ENCODE data around the gene ACBD4. TPM values are rescaled to one million over a fixed set of nuclear protein-coding genes. Genes with fewer than 3 reads are reported as not detected.

ACBD4 gene
- total and polyA plus RNA-seq, 2 of the 13 experiments (the other 11 are each of a cell fraction or from before 2014, with no cell fraction given): 16.1 to 26.9 TPM

GRCh38 chr17:45149669-45150664 is 14.5 kb downstream of the ACBD4 start:
- H3K9ac ChIP-seq (ENCODE audit: insufficient read depth, low read depth, low read length): peak overlapping the region; percentile 85
- peak overlapping the region; percentile 95 for H3K4me2 ChIP-seq (ENCODE audit: low read depth, low read length)
- CTCF ChIA-PET (ENCODE audit: low intra/inter-chr PET ratio, low total read pairs): interaction anchor here (1.2 to 8.5 kb wide), 5 partner anchors 9 to 47 kb away, joined by 4 to 130 read pairs (median 10); partner anchors contain the start of genes ACBD4 and HEXIM2
- DNase-seq (ENCODE audit: low spot score) (no peak), ATAC-seq (peak; percentile 7), FAIRE-seq (no peak)
- H3K27me3 ChIP-seq (ENCODE audit: control insufficient read depth in 1 of 2, insufficient read depth in 2 of 2, low read length in 2 of 2): no peaks in the 10 kb centered on the region; a peak in 2 of 5 replicates
- no peaks in the 10 kb centered on the region for H3K9me3 ChIP-seq (ENCODE audit: low read length)
- no TSS peak for BruUV-seq (replicated peaks)
- peak overlapping the region; percentile 97 to 98 (median 97) for H3K4me3 ChIP-seq (replicated peaks in 1 of 3; ENCODE audit: insufficient read depth in 1 of 3, low read depth in 2 of 3, low read length in 3 of 3)
- H2AFZ ChIP-seq (ENCODE audit: low read length): no peak overlapping the region
- in situ Hi-C loops (cut with HindIII; ENCODE audit: extremely low pct_ligation_motif_present, low pct_unique_long_range_greater_than_20kb): loop anchor here (5.0 kb wide), 2 partner anchors 47 to 97 kb away; no protein-coding TSS in a partner anchor
- WGBS (ENCODE audit: low lambda C conversion rate): 1% methylated on average over 56 of the region's 56 CpGs
- POLR2A ChIA-PET: interaction anchor here (0.6 to 19.8 kb wide), 28 partner anchors 12 to 369 kb away, joined by 3 to 2487 read pairs (median 13); partner anchors contain the start of genes ACBD4, HEXIM2, MAP3K14 and NMT1
- intact Hi-C loops (cut with micrococcal nuclease; ENCODE audit: unreplicated experiment): loop anchor here (1.0 kb wide), 1 partner anchor 47 kb away; no protein-coding TSS in a partner anchor
- peaks cover 24% of the 10 kb centered on the region for H3K4me1 ChIP-seq (ENCODE audit: insufficient read depth, low read length)
- H3K79me2 ChIP-seq (ENCODE audit: insufficient read depth, low read length): peaks cover 36% of the 10 kb centered on the region
- peak overlapping the region; percentile 69 for H3K27ac ChIP-seq (ENCODE audit: extremely low read length, insufficient read depth, low read length)
- no peaks in the 10 kb centered on the region; a peak in 1 of 5 replicates for H3K36me3 ChIP-seq (replicated peaks in 1 of 2; ENCODE audit: control insufficient read depth in 1 of 2, insufficient read depth in 2 of 2, low read length in 2 of 2)
- H4K20me1 ChIP-seq (ENCODE audit: insufficient read depth, low read length): peaks cover 35% of the 10 kb centered on the region
- peak; percentile 68 for TF ChIP-seq ZNF292 (CRISPR knock-in tag; IDR thresholded peaks at IDR 0.05; ENCODE audit: borderline replicate concordance, low read depth)
- TF ChIP-seq IRX3 (CRISPR knock-in tag; IDR thresholded peaks at IDR 0.05; ENCODE audit: borderline replicate concordance, low read depth): no peak
- no peak for TF ChIP-seq SMAD1 (CRISPR knock-in tag; IDR thresholded peaks at IDR 0.05; ENCODE audit: borderline replicate concordance, low read depth)
- peak; percentile 40 for TF ChIP-seq RARA (CRISPR knock-in tag; IDR thresholded peaks at IDR 0.05)
- 0 out of 2 replicates have a peak, but pooled peaks have one; percentile 18 for TF ChIP-seq KDM4B (CRISPR knock-in tag; IDR thresholded peaks at IDR 0.05)
- no peak for TF ChIP-seq ARNTL (CRISPR knock-in tag; IDR thresholded peaks at IDR 0.05)
- no peak for TF ChIP-seq LCORL (IDR thresholded peaks at IDR 0.05)
- no peak for TF ChIP-seq LCORL (CRISPR knock-in tag; IDR thresholded peaks at IDR 0.05)
- no peak for TF ChIP-seq GMEB2 (CRISPR knock-in tag; IDR thresholded peaks at IDR 0.05; ENCODE audit: low read depth)
- TF ChIP-seq NRL (CRISPR knock-in tag; IDR thresholded peaks at IDR 0.05; ENCODE audit: borderline replicate concordance): no peak; the same call in 1 of the 2 replicates
- TF ChIP-seq ZHX1 (CRISPR knock-in tag; IDR thresholded peaks at IDR 0.05; ENCODE audit: low read depth): peak; percentile 59; the same call in 1 of the 2 replicates
- peak; percentile 7 to 25; a peak in 2 of 4 replicates for TF ChIP-seq HMGXB4 (CRISPR knock-in tag; IDR thresholded peaks at IDR 0.05; ENCODE audit: borderline replicate concordance in 1 of 2, low read depth in 1 of 2)
- 0 out of 2 replicates have a peak, but pooled peaks have one; percentile 46 for TF ChIP-seq SAFB2 (CRISPR knock-in tag; IDR thresholded peaks at IDR 0.05; ENCODE audit: borderline replicate concordance, low read depth)
- TF ChIP-seq EHMT2 (IDR thresholded peaks at IDR 0.05; ENCODE audit: borderline replicate concordance, low read depth, low read length): no peak
- peak; percentile 91 for TF ChIP-seq ZNF598 (CRISPR knock-in tag; IDR thresholded peaks at IDR 0.05; ENCODE audit: borderline replicate concordance)
